CD4-positive, alpha-beta T cell (primary cell): ENCODE measurements around the gene KCNC1. TPM values are rescaled to one million over a fixed set of nuclear protein-coding genes. Genes with fewer than 3 reads are reported as not detected.

ENCODE experiments used
- ATAC-seq: fragments of 200-7000 bp; cut with Tn5 transposase; one replicate; pipeline ENCODE4 v1.10.0; 2022; ENCODE audit warnings: mild to moderate bottlenecking; ENCODE audit not compliant: poor library complexity
- CTCF ChIA-PET: fragments of 350-600 bp; sonication (Branson Sonifier 250); formaldehyde crosslinking; loops from one replicate; lab custom pipeline; 2021; ENCODE audit warnings: antibody characterized with exemption, inconsistent platforms; lab: Charles Lee
- POLR2A ChIA-PET: fragments of 350-600 bp; sonication (Branson Sonifier 250); formaldehyde crosslinking; loops from one replicate; lab custom pipeline; 2021; ENCODE audit warnings: antibody characterized with exemption, inconsistent platforms; lab: Charles Lee
- DNase-seq, 14 experiments: peaks; one replicate each; pipeline ENCODE4 v3.0.0-alpha.2; 2013 to 2020; ENCODE audit warnings: mixed read lengths in 2 of 14
- H3K27ac ChIP-seq, 2 donors: one replicate each; pipeline versions ENCODE4 v1.5.1 to v1.7.0; 2013; ENCODE audit warnings: low read length in 2 of 2, low read depth in 1 of 2, mild to moderate bottlenecking in 1 of 2
- H3K27me3 ChIP-seq, 2 experiments: 1 replicate in 1 of 2; 2 replicates in 1 of 2; pipeline versions ENCODE4 v1.6.1 to v1.7.0; 2013; ENCODE audit warnings: low read length in 2 of 2, control low read depth in 1 of 2, mild to moderate bottlenecking in 1 of 2, moderate library complexity in 1 of 2; ENCODE audit not compliant: insufficient read depth in 2 of 2, control insufficient read depth in 1 of 2
- H3K36me3 ChIP-seq: one replicate; pipeline ENCODE4 v1.6.1; 2013; ENCODE audit warnings: low read length, control low read depth; ENCODE audit not compliant: insufficient read depth
- H3K4me1 ChIP-seq: one replicate; pipeline ENCODE4 v1.6.1; 2013; ENCODE audit warnings: low read length, control low read depth; ENCODE audit not compliant: insufficient read depth
- H3K4me3 ChIP-seq: one replicate; pipeline ENCODE4 v1.5.1; 2013; ENCODE audit warnings: mild to moderate bottlenecking, low read length, moderate library complexity
- H3K9me3 ChIP-seq, 2 experiments: 1 replicate in 1 of 2; 2 replicates in 1 of 2; pipeline versions ENCODE4 v1.6.1 to v1.7.0; 2013; ENCODE audit warnings: low read length in 2 of 2, mild to moderate bottlenecking in 2 of 2, control low read depth in 1 of 2, moderate library complexity in 1 of 2; ENCODE audit not compliant: control insufficient read depth in 1 of 2, insufficient read depth in 1 of 2
- H3K27ac Mint-ChIP-seq: one replicate; pipeline ENCODE4 v1.8.0; 2020; ENCODE audit warnings: mixed read lengths
- H3K27me3 Mint-ChIP-seq: one replicate; pipeline ENCODE4 v1.8.0; 2021; ENCODE audit warnings: mixed read lengths
- H3K36me3 Mint-ChIP-seq: one replicate; pipeline ENCODE4 v1.8.0; 2021; ENCODE audit warnings: low read depth, mixed read lengths
- H3K4me1 Mint-ChIP-seq: one replicate; pipeline ENCODE4 v1.8.0; 2021; ENCODE audit warnings: low read depth, mixed read lengths
- H3K4me3 Mint-ChIP-seq: one replicate; pipeline ENCODE4 v1.8.0; 2020; ENCODE audit warnings: mild to moderate bottlenecking, mixed read lengths
- H3K9me3 Mint-ChIP-seq: one replicate; pipeline ENCODE4 v1.8.0; 2020; ENCODE audit warnings: mixed read lengths
- CTCF ChIP-seq: fragments of 200-600 bp; IDR thresholded peaks from one replicate; pipeline ENCODE4 v1.8.0; 2022; ENCODE audit warnings: antibody characterized with exemption, mild to moderate bottlenecking
- intact Hi-C, 2 experiments: fragments of 100-400 bp; cut with DNase I in 1 of 2; cut with micrococcal nuclease in 1 of 2; formaldehyde crosslinking; loops; one replicate each; pipeline versions ENCODE4 v1.15.1 to v1.9.0; 2023 to 2025; cut with DNase I, micrococcal nuclease
- total RNA-seq, 174 experiments: library from RNA in 2 of 174; stranded (reverse) in 2 of 174; gene quantifications; one replicate each; pipeline ENCODE4 v1.2.3 and lab custom pipeline; 2021 to 2026

KCNC1 gene
- total RNA-seq, 2 experiments from 2014 or later: not detected

GRCh38 chr11:17801166-17801565 lies 66.6 kb downstream of the KCNC1 start:
- no peak for DNase-seq
- no peaks in the 10 kb centered on the region for H3K27me3 ChIP-seq
- TF ChIP-seq CTCF: no peak
- no peak overlapping the region for H3K27ac ChIP-seq
- no peaks in the 10 kb centered on the region for H3K9me3 ChIP-seq
- Mint-ChIP-seq H3K9me3 (no peaks in the 10 kb centered on the region), H3K27me3 (no peaks in the 10 kb centered on the region), H3K36me3 (peaks cover 5% of the 10 kb centered on the region), H3K4me3 (no peak overlapping the region), H3K4me1 (no peaks in the 10 kb centered on the region), H3K27ac (no peak overlapping the region)
- no peaks in the 10 kb centered on the region for H3K4me1 ChIP-seq
- ATAC-seq: no peak
- peaks cover 2% of the 10 kb centered on the region for H3K36me3 ChIP-seq
- H3K4me3 ChIP-seq: no peak overlapping the region
- ChIA-PET POLR2A (no interaction called here), CTCF (no interaction called here)
- intact Hi-C loops: no loop called here

- no peak for TF ChIP-seq CTCF
- no peaks in the 10 kb centered on the region for H3K9me3 ChIP-seq
- no peaks in the 10 kb centered on the region for H3K27me3 ChIP-seq
- peaks cover 2% of the 10 kb centered on the region for H3K36me3 ChIP-seq
- no peak for DNase-seq
- Mint-ChIP-seq H3K9me3 (no peaks in the 10 kb centered on the region), H3K36me3 (peaks cover 4% of the 10 kb centered on the region), H3K4me1 (no peaks in the 10 kb centered on the region), H3K27me3 (no peaks in the 10 kb centered on the region), H3K4me3 (no peak overlapping the region), H3K27ac (no peak overlapping the region)
- no peak overlapping the region for H3K27ac ChIP-seq
- no peaks in the 10 kb centered on the region for H3K4me1 ChIP-seq
- intact Hi-C loops: no loop called here
- ATAC-seq: no peak
- ChIA-PET POLR2A (no interaction called here), CTCF (no interaction called here)
- no peak overlapping the region for H3K4me3 ChIP-seq
Measured at GRCh38 chr11:17802491-17802890, 67.9 kb downstream of the KCNC1 start.

- H3K36me3 Mint-ChIP-seq: peaks cover 4% of the 10 kb centered on the region
- ChIA-PET POLR2A (no interaction called here), CTCF (no interaction called here)
Measured at GRCh38 chr11:17803754-17804334, 69.3 kb downstream of the KCNC1 start.

More at GRCh38 chr11:17803754-17804334, 69.3 kb downstream of the KCNC1 start:
- H3K27me3 Mint-ChIP-seq: no peaks in the 10 kb centered on the region
- no peaks in the 10 kb centered on the region for H3K4me1 Mint-ChIP-seq
- Histone ChIP-seq H3K4me3 (no peak overlapping the region), H3K36me3 (no peaks in the 10 kb centered on the region), H3K27ac (no peak overlapping the region), H3K9me3 (no peaks in the 10 kb centered on the region), H3K27me3 (no peaks in the 10 kb centered on the region), H3K4me1 (no peaks in the 10 kb centered on the region)
- H3K27ac Mint-ChIP-seq: no peak overlapping the region
- intact Hi-C loops: no loop called here
- TF ChIP-seq CTCF: no peak
- DNase-seq (no peak), ATAC-seq (no peak)
- no peaks in the 10 kb centered on the region for H3K9me3 Mint-ChIP-seq
- H3K4me3 Mint-ChIP-seq: no peak overlapping the region
